Activated naive CD4-positive, alpha-beta T cell treated with anti-CD3 and anti-CD28 coated beads, Interleukin-2, amount 50 U/mL, for 24 hours (primary cell): ENCODE data around the gene CDCA5.
A peak's percentile ranks its signal among the peaks of the same experiment; 100 is the strongest.

Experiments
- H3K27ac Mint-ChIP-seq: one replicate; pipeline ENCODE4 v1.8.0; 2021; ENCODE audit warnings: mild to moderate bottlenecking, mixed read lengths
- H3K27me3 Mint-ChIP-seq: one replicate; pipeline ENCODE4 v1.8.0; 2021; ENCODE audit warnings: mixed read lengths
- H3K36me3 Mint-ChIP-seq: one replicate; pipeline ENCODE4 v1.8.0; 2021; ENCODE audit warnings: mixed read lengths
- H3K4me1 Mint-ChIP-seq: one replicate; pipeline ENCODE4 v1.8.0; 2021; ENCODE audit warnings: mixed read lengths
- H3K4me3 Mint-ChIP-seq: one replicate; pipeline ENCODE4 v1.8.0; 2021; ENCODE audit warnings: mild to moderate bottlenecking, mixed read lengths
- H3K9me3 Mint-ChIP-seq: one replicate; pipeline ENCODE4 v1.8.0; 2021; ENCODE audit warnings: mixed read lengths

The CDCA5 gene

GRCh38 chr11:65055538-65055937 is 28.3 kb downstream of the CDCA5 start:
- no peak overlapping the region for H3K27ac Mint-ChIP-seq
- H3K4me1 Mint-ChIP-seq = peaks cover 14% of the 10 kb centered on the region

DNA sequence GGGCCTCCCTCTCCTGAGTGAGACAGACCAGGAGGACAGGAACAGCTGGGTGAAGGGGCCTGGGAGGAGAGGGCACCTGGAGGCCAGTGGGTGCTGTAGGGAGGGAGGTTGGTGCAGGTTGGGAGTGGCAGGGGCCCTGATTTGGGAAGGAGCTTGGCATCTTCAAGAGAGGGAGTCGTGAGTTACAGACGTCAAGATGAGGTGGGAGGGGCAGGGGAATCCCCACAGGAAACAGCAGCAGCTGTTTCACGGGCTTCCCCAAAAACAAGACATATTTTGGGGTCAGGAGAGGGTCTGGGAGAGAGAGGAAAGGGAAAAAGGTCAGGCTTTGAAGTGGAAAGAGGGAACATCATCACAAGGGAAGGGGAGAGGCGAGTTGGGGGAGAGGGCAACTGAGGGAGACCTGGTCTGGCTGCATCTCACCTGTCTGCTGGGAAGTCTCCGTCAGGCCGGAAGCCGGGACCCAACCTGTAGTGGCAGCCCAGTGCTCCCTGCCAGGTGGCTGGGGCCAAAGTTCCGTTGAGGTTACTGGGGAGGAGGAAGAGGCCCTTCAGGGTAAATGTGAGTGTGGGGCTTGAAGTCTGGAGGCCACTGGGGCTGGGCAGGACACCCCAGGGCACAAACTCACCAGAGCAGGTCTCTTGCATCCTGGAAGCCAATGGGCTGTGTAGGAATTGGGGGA is 29.9 kb downstream of the CDCA5 start:
- Mint-ChIP-seq H3K4me3 (peak overlapping the region; percentile 77), H3K4me1 (peaks cover 11% of the 10 kb centered on the region), H3K27me3 (no peaks in the 10 kb centered on the region), H3K36me3 (no peaks in the 10 kb centered on the region), H3K27ac (peak overlapping the region; percentile 88), H3K9me3 (no peaks in the 10 kb centered on the region)

More at GRCh38 chr11:65055538-65055937, 28.3 kb downstream of the CDCA5 start:
- H3K27me3 Mint-ChIP-seq = no peaks in the 10 kb centered on the region
- no peaks in the 10 kb centered on the region for H3K36me3 Mint-ChIP-seq
- H3K9me3 Mint-ChIP-seq = no peaks in the 10 kb centered on the region
- no peak overlapping the region for H3K4me3 Mint-ChIP-seq

GRCh38 chr11:65051398-65051858 is 32.4 kb downstream of the CDCA5 start:
- Mint-ChIP-seq H3K9me3 (no peaks in the 10 kb centered on the region), H3K4me1 (peaks cover 22% of the 10 kb centered on the region), H3K27me3 (no peaks in the 10 kb centered on the region), H3K27ac (no peak overlapping the region), H3K4me3 (no peak overlapping the region), H3K36me3 (no peaks in the 10 kb centered on the region)

GRCh38 chr11:65047581-65048422 is 36.0 kb downstream of the CDCA5 start:
- Mint-ChIP-seq H3K36me3 (no peaks in the 10 kb centered on the region), H3K4me1 (peaks cover 21% of the 10 kb centered on the region), H3K27me3 (no peaks in the 10 kb centered on the region), H3K27ac (peak overlapping the region; percentile 82), H3K9me3 (no peaks in the 10 kb centered on the region), H3K4me3 (peak overlapping the region; percentile 84)

DNA sequence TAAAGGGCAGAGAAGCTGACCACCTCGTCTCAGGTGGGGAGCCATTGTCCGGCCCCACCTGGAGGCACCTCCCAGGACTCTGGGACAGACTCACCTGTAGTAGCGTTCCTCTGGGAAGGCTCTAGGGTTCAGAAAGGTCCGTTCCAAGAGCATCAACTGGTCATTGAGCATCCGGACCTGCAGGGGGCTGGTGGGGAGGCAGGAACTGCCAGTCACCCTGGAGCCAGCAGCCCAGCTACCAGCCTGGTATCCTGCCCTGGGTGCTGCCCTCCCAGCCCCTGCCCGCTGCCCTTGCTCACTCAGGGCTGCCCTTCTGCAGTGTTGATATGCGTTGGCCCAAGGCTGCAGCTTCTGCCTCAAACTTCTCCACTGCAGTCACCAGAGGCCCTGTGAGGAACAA is 38.1 kb downstream of the CDCA5 start:
- Mint-ChIP-seq H3K27me3 (no peaks in the 10 kb centered on the region), H3K4me3 (no peak overlapping the region), H3K36me3 (no peaks in the 10 kb centered on the region), H3K9me3 (no peaks in the 10 kb centered on the region), H3K4me1 (peaks cover 31% of the 10 kb centered on the region), H3K27ac (no peak overlapping the region)

DNA sequence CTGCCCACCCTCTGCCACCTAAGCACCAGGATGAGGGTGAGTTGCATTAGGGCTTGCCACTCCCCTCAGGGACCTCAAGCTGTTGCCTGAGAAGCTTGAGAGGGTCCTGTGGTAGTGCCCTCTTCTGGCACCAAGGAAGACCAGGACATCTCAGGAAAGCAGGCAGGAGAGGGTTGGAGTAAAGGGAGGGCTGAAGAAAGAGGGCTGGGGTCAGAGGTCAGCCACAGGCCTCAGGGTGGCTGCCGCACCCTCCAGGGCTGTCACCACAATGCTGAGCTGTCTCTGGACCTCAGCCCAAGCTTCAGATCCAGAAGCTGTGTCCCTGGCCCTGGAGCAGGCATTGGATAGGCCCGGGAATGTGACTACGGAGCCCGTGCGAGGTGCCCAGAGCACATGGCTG is 38.8 kb downstream of the CDCA5 start:
- Mint-ChIP-seq H3K36me3 (no peaks in the 10 kb centered on the region), H3K9me3 (no peaks in the 10 kb centered on the region), H3K27me3 (no peaks in the 10 kb centered on the region), H3K4me1 (peaks cover 34% of the 10 kb centered on the region), H3K27ac (no peak overlapping the region), H3K4me3 (no peak overlapping the region)

- Mint-ChIP-seq H3K4me3 (no peak overlapping the region), H3K9me3 (no peaks in the 10 kb centered on the region), H3K36me3 (no peaks in the 10 kb centered on the region), H3K4me1 (peaks cover 34% of the 10 kb centered on the region), H3K27ac (peak overlapping the region; percentile 86), H3K27me3 (no peaks in the 10 kb centered on the region)
Measured at GRCh38 chr11:65043881-65044501, 39.8 kb downstream of the CDCA5 start.

DNA sequence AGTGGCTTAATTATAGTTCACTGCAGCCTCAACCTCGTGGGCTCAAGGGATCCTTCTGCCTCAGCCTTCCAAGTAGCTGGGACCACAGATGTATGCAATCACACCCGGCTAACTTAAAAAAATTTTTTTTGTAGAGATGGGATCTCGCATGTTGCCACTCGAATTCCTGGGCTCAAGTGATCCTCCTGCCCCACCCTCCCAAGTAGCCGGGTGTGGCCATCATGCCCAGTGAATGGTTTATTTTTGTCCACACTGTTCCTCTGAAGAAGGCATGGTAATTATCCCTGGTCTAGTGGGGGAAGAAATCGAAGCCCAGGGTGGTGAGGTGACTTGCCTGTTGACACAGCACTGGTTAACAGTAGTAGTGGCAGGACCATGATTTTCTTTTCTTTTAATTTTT is 40.9 kb downstream of the CDCA5 start:
- Mint-ChIP-seq H3K4me1 (peaks cover 34% of the 10 kb centered on the region), H3K4me3 (peak overlapping the region; percentile 88), H3K27ac (no peak overlapping the region), H3K27me3 (no peaks in the 10 kb centered on the region), H3K36me3 (no peaks in the 10 kb centered on the region), H3K9me3 (no peaks in the 10 kb centered on the region)

DNA sequence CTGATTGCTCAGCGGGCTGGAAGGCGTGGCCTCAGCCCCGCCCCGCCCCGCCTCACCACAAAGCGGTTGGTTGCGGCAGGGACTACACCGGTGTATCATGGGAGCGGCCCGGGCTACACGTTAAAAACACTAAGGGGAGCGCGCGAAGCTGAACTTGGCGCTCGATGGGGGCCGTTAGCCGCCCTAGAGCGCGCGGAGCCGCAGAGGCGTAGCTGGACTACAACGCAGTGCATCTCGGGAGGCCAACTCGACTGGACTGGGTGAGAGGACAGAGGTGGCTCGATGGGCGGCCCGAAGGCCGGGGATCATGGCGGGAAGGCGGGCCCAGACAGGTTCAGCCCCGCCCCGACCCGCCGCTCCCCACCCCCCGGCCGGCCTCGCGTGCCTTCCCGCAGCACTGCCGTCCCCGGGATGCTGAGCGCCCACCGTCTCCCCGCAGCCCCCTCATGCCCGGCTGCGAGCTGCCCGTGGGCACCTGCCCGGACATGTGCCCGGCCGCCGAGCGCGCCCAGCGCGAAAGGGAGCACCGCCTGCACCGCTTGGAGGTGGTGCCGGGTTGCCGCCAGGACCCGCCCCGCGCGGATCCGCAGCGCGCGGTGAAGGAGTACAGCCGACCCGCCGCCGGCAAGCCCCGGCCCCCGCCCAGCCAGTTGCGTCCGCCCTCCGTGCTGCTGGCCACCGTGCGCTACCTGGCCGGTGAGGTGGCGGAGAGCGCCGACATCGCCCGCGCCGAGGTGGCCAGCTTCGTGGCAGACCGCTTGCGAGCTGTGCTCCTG is 42.8 kb downstream of the CDCA5 start, which contains the start of gene SAC3D1:
Gene SAC3D1, plus strand, starts transcription at position 364 of the 776 bp plus-strand sequence. Its CDS starts 83 bp downstream, at position 447.
- H3K4me3 Mint-ChIP-seq = peak within 1 kb of the TSS; percentile 93
- no peaks in the 10 kb centered on the region for H3K9me3 Mint-ChIP-seq
- no peaks in the 10 kb centered on the region for H3K36me3 Mint-ChIP-seq
- peaks cover 20% of the 10 kb centered on the region for H3K4me1 Mint-ChIP-seq
- H3K27me3 Mint-ChIP-seq = no peaks in the 10 kb centered on the region
- peak within 1 kb of the TSS; percentile 92 for H3K27ac Mint-ChIP-seq

- H3K4me1 Mint-ChIP-seq = peaks cover 18% of the 10 kb centered on the region
Measured at GRCh38 chr11:65040520-65040846, 43.4 kb downstream of the CDCA5 start.

GRCh38 chr11:65036931-65037330 is 46.9 kb downstream of the CDCA5 start:
- no peak overlapping the region for H3K4me3 Mint-ChIP-seq
- H3K4me1 Mint-ChIP-seq = peaks cover 7% of the 10 kb centered on the region
- H3K36me3 Mint-ChIP-seq = no peaks in the 10 kb centered on the region

More at GRCh38 chr11:65040520-65040846, 43.4 kb downstream of the CDCA5 start:
- Mint-ChIP-seq H3K36me3 (no peaks in the 10 kb centered on the region), H3K9me3 (no peaks in the 10 kb centered on the region), H3K27me3 (no peaks in the 10 kb centered on the region), H3K4me3 (peak overlapping the region; percentile 93), H3K27ac (peak overlapping the region; percentile 92)

DNA sequence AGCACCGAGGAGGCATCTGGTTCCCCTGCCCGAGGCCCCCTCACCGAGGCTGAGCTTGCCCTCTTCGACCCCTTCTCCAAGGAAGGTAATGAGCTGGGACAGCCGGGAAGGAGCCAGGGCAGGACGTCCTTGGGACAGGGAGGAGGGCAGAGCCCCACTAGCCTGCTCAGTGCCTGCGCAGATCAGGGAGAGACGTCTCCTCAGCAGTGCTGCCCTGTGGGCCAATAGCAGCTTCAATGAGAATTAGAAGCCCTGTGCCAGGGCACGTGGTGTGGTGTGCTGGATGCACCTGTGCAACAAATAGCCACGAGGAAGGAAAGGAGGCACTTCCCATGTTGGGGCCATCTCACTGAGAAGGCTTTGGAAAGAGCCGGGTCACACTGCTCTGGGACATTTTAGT is 48.3 kb downstream of the CDCA5 start:
- no peaks in the 10 kb centered on the region for H3K9me3 Mint-ChIP-seq
- H3K27me3 Mint-ChIP-seq = no peaks in the 10 kb centered on the region
- no peaks in the 10 kb centered on the region for H3K36me3 Mint-ChIP-seq
- no peak overlapping the region for H3K27ac Mint-ChIP-seq
- H3K4me3 Mint-ChIP-seq = no peak overlapping the region
- peaks cover 2% of the 10 kb centered on the region for H3K4me1 Mint-ChIP-seq

More at GRCh38 chr11:65036931-65037330, 46.9 kb downstream of the CDCA5 start:
- no peak overlapping the region for H3K27ac Mint-ChIP-seq
- H3K9me3 Mint-ChIP-seq = no peaks in the 10 kb centered on the region
- no peaks in the 10 kb centered on the region for H3K27me3 Mint-ChIP-seq

DNA sequence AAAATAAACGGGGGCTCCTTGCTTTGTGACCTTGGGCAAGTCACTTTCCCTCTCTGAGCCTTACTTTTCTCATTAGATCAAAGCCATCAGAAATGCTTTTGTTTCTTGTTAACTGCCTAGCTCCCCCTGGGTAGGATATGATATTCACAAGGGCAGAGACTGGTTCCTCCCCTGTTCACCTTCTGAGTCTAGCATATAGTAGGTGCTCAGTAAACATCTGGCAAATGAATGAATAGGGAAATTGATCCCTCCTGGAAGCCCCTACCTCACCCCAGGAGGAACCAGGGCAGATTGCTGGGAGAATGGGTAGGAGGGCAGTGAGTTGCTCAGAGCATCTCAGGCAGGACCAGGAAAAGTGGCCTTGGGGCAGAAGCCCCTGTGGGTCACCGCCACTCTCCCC is 49.4 kb downstream of the CDCA5 start:
- no peaks in the 10 kb centered on the region for H3K27me3 Mint-ChIP-seq
- no peaks in the 10 kb centered on the region for H3K4me1 Mint-ChIP-seq
- H3K36me3 Mint-ChIP-seq = no peaks in the 10 kb centered on the region
- no peak overlapping the region for H3K27ac Mint-ChIP-seq
- H3K9me3 Mint-ChIP-seq = no peaks in the 10 kb centered on the region
- H3K4me3 Mint-ChIP-seq = no peak overlapping the region

GRCh38 chr11:65032216-65032615 is 51.6 kb downstream of the CDCA5 start:
- no peak overlapping the region for H3K4me3 Mint-ChIP-seq
- H3K36me3 Mint-ChIP-seq = no peaks in the 10 kb centered on the region
- no peaks in the 10 kb centered on the region for H3K27me3 Mint-ChIP-seq
- no peaks in the 10 kb centered on the region for H3K9me3 Mint-ChIP-seq
- peaks cover 12% of the 10 kb centered on the region for H3K4me1 Mint-ChIP-seq
- H3K27ac Mint-ChIP-seq = no peak overlapping the region
